GM12874 (cell line): Measurements from ENCODE around the gene PARN.

Experiments used
- CTCF ChIP-seq: IDR thresholded peaks from 2 replicates; pipeline ENCODE4 v1.5.1; 2011; ENCODE audit warnings: low read depth, mild to moderate bottlenecking, control low read depth, low read length, moderate library complexity; ENCODE audit not compliant: insufficient read depth

The PARN gene

GRCh38 chr16:14525596-14525995, 104.5 kb downstream of the PARN start:
- no peak for TF ChIP-seq CTCF

GRCh38 chr16:14524979-14525378, 105.1 kb downstream of the PARN start:
- no peak for TF ChIP-seq CTCF

- no peak for TF ChIP-seq CTCF
These were observed 106.4 kb downstream of the PARN start for GRCh38 chr16:14523632-14524031.

GRCh38 chr16:14522671-14523070, 107.4 kb downstream of the PARN start:
- TF ChIP-seq CTCF, result no peak

- TF ChIP-seq CTCF, result no peak
These were observed 109.3 kb downstream of the PARN start for GRCh38 chr16:14520753-14521152.

GRCh38 chr16:14514967-14515366, 115.1 kb downstream of the PARN start:
- no peak for TF ChIP-seq CTCF

GRCh38 chr16:14513389-14514107, 116.5 kb downstream of the PARN start:
- TF ChIP-seq CTCF, result no peak
